IPS-20b (cell line): ENCODE data around the gene NEDD9.

Experiments
- H3K27ac ChIP-seq: one replicate; pipeline ENCODE4 v1.5.1; 2013; ENCODE audit warnings: low read length
- H3K27me3 ChIP-seq: 2 replicates; pipeline ENCODE4 v1.6.1; 2013; ENCODE audit warnings: mild to moderate bottlenecking, low read length, inconsistent platforms; ENCODE audit not compliant: insufficient read depth
- H3K36me3 ChIP-seq: 2 replicates; pipeline ENCODE4 v1.6.1; 2013; ENCODE audit warnings: low read depth, mild to moderate bottlenecking, inconsistent platforms, low read length, moderate library complexity; ENCODE audit not compliant: insufficient read depth
- H3K4me1 ChIP-seq: 2 replicates; pipeline ENCODE4 v1.6.1; 2013; ENCODE audit warnings: mild to moderate bottlenecking, control low read depth, inconsistent platforms, low read length, moderate library complexity; ENCODE audit not compliant: insufficient read depth
- H3K4me3 ChIP-seq: 2 replicates; pipeline ENCODE4 v1.5.1; 2013; ENCODE audit warnings: mild to moderate bottlenecking, low read length, inconsistent platforms
- H3K9ac ChIP-seq: 2 replicates; pipeline ENCODE4 v1.6.1; 2013; ENCODE audit warnings: low read depth, mild to moderate bottlenecking, inconsistent platforms, low read length, moderate library complexity
- H3K9me3 ChIP-seq: 2 replicates; pipeline ENCODE4 v1.6.1; 2013; ENCODE audit warnings: mild to moderate bottlenecking, low read depth, low read length, inconsistent platforms; ENCODE audit not compliant: insufficient read depth

Gene NEDD9

DNA sequence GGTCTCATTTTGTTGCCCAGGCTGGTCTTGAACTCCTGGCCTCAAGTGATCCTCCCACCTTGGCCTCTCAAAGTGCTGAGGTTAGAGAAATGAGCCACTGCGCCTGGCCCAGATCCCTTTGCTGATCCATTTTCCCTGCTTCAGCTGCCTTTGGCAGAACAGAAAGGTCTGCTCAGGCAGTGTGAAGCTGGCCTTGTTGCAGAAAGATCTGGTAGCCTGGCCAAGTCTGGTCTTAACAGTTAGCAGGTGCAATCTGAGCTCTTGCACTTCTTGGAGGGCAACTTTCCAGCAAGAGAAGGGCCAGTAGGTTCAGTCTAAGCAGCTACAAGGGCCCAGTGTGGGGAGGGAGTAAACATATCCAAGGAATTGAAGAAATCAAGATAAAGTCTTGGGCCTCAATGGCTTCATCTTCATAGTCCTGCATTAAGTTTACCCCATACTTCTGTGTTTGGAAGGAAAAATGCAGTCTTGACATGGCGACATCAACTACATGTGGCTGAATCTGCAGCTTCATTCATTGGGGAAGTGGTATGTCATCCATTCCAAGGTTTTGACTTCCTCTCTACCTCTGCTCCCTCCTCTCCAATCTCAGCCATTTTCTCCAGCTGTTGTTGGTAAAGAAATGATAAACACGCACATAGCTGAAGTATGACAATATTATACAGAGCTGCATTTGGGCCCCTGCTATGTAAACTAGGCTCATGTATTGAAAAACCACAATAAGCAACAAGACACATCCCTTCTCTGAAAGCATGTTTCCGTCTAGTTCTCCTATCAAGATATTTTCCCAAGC is 39.0 kb upstream of the NEDD9 start:
- Histone ChIP-seq H3K9me3 (no peaks in the 10 kb centered on the region), H3K4me3 (no peak overlapping the region), H3K9ac (no peak overlapping the region), H3K4me1 (no peaks in the 10 kb centered on the region), H3K36me3 (no peaks in the 10 kb centered on the region), H3K27me3 (no peaks in the 10 kb centered on the region), H3K27ac (no peak overlapping the region)

DNA sequence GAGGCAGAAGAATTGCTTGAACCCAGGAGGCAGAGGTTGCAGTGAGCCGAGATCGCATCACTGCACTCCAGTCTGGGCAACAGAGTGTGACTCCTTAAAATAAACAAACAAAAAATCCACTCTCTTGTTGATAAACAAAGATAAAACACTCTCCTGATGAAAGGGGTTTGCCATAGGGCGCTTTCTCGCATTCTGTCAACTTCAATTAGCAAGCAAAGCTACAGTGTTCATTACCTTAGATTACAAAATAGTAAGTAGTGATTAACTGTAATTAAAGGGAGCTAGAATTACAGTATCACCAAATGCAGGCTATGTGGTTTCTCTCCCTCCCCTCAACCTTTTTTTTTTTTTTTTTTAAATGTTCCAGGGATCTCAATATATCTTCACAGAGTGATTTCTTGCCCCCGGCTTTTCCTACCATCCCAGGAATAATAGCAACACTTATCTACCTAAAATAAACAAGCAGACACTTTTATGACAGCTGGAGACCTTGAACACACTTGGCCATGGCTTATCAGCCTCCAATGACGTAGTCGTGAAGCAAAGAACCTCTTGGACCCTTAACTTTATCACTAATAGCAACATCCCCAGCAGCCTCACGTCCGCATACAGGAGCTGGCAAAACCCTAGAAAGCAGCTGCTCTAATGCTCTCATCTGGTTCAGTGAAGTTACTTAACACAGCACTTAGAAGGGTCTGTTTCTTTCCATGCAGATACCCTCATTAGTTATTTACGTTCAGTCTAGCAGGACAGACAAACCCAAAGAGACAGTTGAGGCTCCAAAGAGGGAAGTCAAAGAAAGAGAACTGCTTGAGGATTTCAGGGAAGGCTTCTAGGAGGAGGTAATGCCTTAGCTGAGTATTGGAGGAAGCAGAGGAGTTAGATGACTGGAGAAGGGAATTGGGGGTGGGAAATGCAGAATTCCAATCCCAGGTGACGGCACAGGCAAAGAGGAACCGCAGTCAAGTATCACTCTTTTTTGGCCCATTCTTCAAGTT is 37.9 kb upstream of the NEDD9 start:
- no peaks in the 10 kb centered on the region for H3K27me3 ChIP-seq
- H3K9ac ChIP-seq: no peak overlapping the region
- H3K4me1 ChIP-seq: no peaks in the 10 kb centered on the region
- H3K4me3 ChIP-seq: no peak overlapping the region
- H3K36me3 ChIP-seq: no peaks in the 10 kb centered on the region
- H3K9me3 ChIP-seq: no peaks in the 10 kb centered on the region
- H3K27ac ChIP-seq: no peak overlapping the region

DNA sequence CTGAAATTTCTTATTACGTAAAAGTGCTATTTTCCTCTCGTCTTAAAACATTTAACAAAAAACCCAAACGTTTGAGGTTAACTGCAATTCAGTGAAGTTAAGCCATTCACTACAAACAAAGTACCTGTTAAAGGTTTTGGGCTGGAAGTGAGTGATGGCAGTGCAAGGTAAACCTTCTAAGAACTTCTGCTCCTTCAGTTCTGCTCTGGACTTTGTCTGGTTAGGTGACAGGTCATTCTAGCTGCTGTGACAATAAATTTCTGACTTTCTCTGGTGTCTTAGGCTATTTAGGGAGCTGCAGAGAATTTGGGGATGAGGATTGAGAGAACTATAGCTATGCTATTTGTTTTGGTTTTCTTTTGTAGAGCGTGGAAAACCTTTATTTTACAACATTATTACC is 36.5 kb upstream of the NEDD9 start:
- Histone ChIP-seq H3K9ac (no peak overlapping the region), H3K4me1 (no peaks in the 10 kb centered on the region), H3K27ac (no peak overlapping the region), H3K9me3 (no peaks in the 10 kb centered on the region), H3K36me3 (no peaks in the 10 kb centered on the region), H3K27me3 (no peaks in the 10 kb centered on the region), H3K4me3 (no peak overlapping the region)

DNA sequence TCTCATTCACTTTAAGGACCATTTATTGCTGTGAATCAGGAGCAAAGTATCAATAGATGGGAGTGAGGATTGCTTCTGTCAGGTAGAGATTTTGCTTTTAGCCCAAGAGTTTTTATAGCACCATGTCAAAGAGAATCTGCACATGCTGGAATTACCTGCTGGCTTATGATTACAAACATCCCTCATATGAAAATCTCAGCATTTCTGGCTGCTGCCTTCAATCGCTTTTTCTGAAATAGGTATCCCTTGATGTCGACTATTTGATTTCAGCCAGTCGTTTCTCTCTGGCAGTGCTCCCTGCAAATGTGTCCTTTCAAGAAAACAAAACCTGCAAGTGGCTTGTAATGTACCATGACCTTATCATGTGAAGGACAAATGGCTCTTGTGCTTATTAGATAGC is 34.5 kb upstream of the NEDD9 start:
- no peak overlapping the region for H3K27ac ChIP-seq
- no peaks in the 10 kb centered on the region for H3K9me3 ChIP-seq
- no peaks in the 10 kb centered on the region for H3K4me1 ChIP-seq
- no peak overlapping the region for H3K9ac ChIP-seq
- 0 out of 2 replicates have a peak, but pooled peaks cover 5% of the 10 kb centered on the region for H3K27me3 ChIP-seq
- no peaks in the 10 kb centered on the region for H3K36me3 ChIP-seq
- no peak overlapping the region for H3K4me3 ChIP-seq

DNA sequence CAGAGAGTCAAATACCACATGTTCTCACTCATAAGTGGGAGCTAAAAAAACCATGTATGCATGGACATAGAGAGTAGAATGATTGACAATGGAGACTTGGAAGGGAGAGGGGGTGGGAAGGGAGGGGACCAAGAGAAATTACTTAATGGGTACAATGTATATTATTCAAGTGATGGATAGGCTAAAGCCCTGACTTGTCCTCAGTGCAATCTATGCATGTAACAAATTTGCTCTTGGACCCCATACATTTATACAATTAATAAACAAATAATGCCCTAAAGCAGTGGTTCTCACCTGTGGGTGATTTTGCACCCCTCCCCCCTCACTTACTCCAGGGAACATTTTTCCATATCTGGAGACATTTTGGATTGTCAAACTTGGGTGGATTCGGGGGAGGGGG is 33.5 kb upstream of the NEDD9 start:
- no peak overlapping the region for H3K4me3 ChIP-seq

DNA sequence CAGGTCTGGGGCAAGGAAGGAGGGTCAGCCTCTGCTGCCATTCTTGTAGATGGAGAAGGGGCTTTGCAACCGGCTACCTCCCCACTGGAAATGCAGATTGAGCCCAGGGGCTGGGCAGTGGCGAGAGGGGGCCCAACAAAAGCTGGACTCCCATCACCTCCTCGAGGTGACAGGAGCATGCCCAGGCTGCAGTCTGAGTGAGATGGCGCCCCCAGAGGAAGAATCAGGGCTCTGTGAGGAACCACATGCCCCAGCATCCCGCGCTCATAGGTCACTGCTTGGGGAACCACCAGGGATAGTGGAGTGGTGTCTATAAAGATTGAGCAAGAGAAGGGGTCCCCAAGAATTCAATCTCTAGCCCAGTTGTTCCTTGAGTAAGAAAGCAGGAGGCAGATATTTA is 31.6 kb upstream of the NEDD9 start:
- Histone ChIP-seq H3K9me3 (no peaks in the 10 kb centered on the region), H3K4me1 (no peaks in the 10 kb centered on the region), H3K9ac (no peak overlapping the region), H3K27me3 (0 out of 2 replicates have a peak, but pooled peaks cover 5% of the 10 kb centered on the region), H3K36me3 (no peaks in the 10 kb centered on the region), H3K27ac (no peak overlapping the region), H3K4me3 (no peak overlapping the region)

More for the DNA sequence above, 33.5 kb upstream of the NEDD9 start:
- no peaks in the 10 kb centered on the region for H3K4me1 ChIP-seq
- H3K27ac ChIP-seq: no peak overlapping the region
- no peak overlapping the region for H3K9ac ChIP-seq
- no peaks in the 10 kb centered on the region for H3K9me3 ChIP-seq
- 0 out of 2 replicates have a peak, but pooled peaks cover 5% of the 10 kb centered on the region for H3K27me3 ChIP-seq
- H3K36me3 ChIP-seq: no peaks in the 10 kb centered on the region

DNA sequence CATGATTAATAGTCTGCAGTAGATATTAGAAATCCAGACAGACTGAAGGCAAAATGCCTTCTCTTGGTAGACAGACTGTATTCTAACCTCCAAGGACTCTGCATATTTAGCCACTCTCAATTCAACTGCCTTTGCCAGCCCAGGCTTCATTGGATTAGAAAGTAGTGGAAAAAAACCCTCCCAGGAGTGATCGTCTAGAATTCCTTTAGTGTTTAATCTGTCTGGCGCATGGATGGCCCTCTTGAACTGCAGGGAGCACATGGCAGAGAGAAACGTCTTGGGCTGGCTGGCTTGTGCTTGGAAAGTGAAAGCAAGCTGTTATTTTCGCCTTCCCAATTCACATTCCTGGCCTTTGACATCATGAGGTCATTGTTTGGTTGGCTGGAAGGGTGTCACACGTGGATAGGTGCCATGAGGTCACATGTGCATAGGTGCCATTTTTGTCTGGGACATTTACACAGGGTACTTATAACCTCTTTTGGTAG is 30.9 kb upstream of the NEDD9 start:
- Histone ChIP-seq H3K9ac (no peak overlapping the region), H3K36me3 (no peaks in the 10 kb centered on the region), H3K4me3 (no peak overlapping the region)

DNA sequence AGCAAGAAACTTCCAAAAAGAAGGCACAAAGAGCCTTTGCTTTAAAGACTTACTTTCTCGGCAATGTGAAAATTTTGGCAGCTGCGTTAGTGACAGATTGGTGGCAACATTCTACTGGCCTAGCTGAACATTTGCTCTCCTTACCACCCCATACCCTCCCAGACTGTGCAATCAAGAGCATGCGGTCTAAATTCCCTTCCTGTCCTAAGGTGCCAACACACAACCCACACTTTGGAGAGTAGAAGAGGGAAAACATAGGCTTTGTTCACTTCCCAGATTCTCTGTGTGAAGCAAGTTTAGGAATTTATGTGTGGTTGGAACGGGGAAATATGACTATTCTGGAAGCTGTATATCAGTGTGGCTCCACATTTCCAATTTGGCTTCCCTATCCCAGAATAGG is 29.8 kb upstream of the NEDD9 start:
- Histone ChIP-seq H3K36me3 (no peaks in the 10 kb centered on the region), H3K4me3 (no peak overlapping the region), H3K9me3 (no peaks in the 10 kb centered on the region), H3K4me1 (no peaks in the 10 kb centered on the region), H3K9ac (no peak overlapping the region), H3K27me3 (0 out of 2 replicates have a peak, but pooled peaks cover 5% of the 10 kb centered on the region), H3K27ac (no peak overlapping the region)

More for the DNA sequence above, 30.9 kb upstream of the NEDD9 start:
- Histone ChIP-seq H3K27ac (no peak overlapping the region), H3K4me1 (no peaks in the 10 kb centered on the region), H3K9me3 (no peaks in the 10 kb centered on the region), H3K27me3 (0 out of 2 replicates have a peak, but pooled peaks cover 5% of the 10 kb centered on the region)

DNA sequence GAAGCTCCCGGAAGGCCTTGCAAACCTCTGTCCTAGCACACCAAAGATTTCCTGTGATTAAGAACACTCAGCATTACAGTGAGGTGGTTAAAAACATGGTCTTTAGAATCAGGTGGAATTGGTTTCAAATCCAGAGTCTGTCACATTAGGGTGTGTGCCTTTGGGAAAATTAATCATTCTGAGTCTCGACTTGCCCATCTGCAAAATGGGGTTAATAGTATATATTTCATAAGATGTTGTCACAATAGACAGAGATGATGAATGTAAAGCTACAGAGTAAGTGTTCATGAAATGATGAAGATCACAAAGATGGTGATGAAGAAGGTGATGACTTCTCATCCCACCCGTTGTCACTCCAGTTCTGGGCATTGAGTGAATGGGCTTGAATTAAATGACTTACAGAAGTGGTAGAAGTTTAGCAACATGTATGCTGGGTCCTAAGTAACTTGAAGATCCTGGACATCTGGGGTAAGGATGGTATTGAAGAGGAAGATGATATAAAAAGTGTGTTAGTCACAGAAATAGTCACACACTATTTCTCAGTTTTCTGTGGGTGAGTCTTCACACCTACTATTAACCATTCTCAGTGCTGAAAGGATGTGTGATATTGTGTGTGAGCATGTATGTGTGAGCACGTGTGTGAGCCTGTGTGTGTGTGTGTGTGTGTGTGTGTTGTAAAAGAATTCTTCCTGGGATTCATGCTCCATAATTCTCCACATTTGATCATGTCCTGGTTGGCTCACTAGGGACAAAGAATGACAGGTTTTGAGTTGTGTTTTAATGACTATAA is 28.0 kb upstream of the NEDD9 start:
- Histone ChIP-seq H3K4me1 (no peaks in the 10 kb centered on the region), H3K4me3 (no peak overlapping the region), H3K9me3 (no peaks in the 10 kb centered on the region), H3K36me3 (no peaks in the 10 kb centered on the region), H3K27ac (no peak overlapping the region), H3K27me3 (0 out of 2 replicates have a peak, but pooled peaks cover 5% of the 10 kb centered on the region), H3K9ac (no peak overlapping the region)

DNA sequence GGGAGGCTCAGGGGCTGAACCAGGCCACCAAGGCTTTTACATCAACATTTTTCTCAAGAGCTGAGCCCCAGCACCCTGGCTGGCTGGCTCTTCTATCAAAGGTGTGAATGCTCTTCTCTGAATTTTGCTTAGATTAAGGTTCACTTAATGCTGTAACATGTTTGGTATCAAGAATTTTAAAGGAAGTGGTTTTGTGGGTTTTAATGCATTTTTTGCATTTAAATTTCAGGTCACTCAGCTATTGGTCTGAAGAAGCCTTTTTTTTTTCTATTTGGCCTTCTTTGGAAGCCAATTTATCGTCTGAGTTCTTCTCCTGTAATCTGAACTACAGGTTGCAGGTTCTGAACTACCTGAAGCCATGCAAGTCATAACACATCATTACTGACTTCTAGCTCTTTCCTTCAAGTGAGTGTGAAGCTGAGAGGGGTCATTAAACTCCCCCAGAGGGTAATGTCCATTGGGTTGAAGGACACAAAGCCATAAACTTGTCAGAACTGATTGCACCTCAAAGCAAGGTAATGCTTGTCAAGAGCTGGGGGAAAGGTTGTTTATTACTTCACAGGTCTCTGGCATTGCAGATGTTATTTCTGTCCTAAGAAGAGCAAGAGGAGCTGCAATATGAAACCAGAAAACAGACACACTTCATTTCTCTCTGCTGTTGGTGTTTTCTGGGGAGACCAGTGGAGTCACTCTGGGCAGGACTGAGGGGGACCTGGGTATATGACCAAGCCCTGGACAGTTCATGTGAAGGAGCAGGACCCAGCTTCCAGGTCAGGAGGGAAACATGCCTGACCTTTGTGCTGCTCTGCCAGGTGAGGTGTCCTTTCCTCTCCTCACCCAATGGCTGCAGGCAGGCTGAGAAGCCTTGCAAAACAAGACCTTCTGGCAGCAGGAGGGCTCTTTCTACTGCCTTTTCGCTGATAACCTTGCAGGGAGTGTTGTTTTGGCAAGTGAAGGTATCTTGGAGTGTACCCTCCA is 26.1 kb upstream of the NEDD9 start:
- no peak overlapping the region for H3K9ac ChIP-seq
- 0 out of 2 replicates have a peak, but pooled peaks cover under 1% of the 10 kb centered on the region for H3K27me3 ChIP-seq
- no peak overlapping the region for H3K4me3 ChIP-seq
- H3K4me1 ChIP-seq: no peaks in the 10 kb centered on the region
- H3K36me3 ChIP-seq: no peaks in the 10 kb centered on the region
- no peak overlapping the region for H3K27ac ChIP-seq
- no peaks in the 10 kb centered on the region for H3K9me3 ChIP-seq
